Right renal pelvis (tissue), 4 donors: ENCODE data around the gene C3orf70. TPM values are rescaled to one million over a fixed set of nuclear protein-coding genes. Genes with fewer than 3 reads are reported as not detected.
A peak's percentile ranks its signal among the peaks of the same experiment; 100 is the strongest.

Experiments
- DNase-seq, 4 donors: peaks; one replicate each; pipeline ENCODE4 v3.0.0-alpha.2; 2013; ENCODE audit warnings: low read depth in 4 of 4, low spot score in 3 of 4, missing footprints in 1 of 4
- polyA plus RNA-seq, 4 donors: library from polyadenylated mRNA; unstranded; fragments of 120-200 nt; gene quantifications; one replicate each; pipeline ENCODE4 v1.2.1, GENCODE V29; 2013; ENCODE audit not compliant: insufficient read length in 4 of 4

The C3orf70 gene
- 1 to 10 TPM; 7.2 to 9.4 (median 8.9) TPM for polyA plus RNA-seq

GRCh38 chr3:185152410-185153170 lies at the start of gene C3orf70:
Gene C3orf70 (minus strand): TSS chr3:185153060. CDS start chr3:185152823, 237 bp downstream.
- peak in 2 of 4 donors; percentile 41 to 43 for DNase-seq

- DNase-seq: no peak
These were observed 47.8 kb upstream of the C3orf70 start for GRCh38 chr3:185200639-185201038.

- DNase-seq: no peak
These were observed 46.8 kb upstream of the C3orf70 start for GRCh38 chr3:185199671-185200070.

GRCh38 chr3:185199206-185199605 lies 46.3 kb upstream of the C3orf70 start:
- no peak for DNase-seq

- no peak for DNase-seq
These were observed 44.2 kb upstream of the C3orf70 start for GRCh38 chr3:185197068-185197467.

GRCh38 chr3:185195652-185196051 lies 42.8 kb upstream of the C3orf70 start:
- no peak for DNase-seq

- no peak for DNase-seq
These were observed 36.0 kb upstream of the C3orf70 start for GRCh38 chr3:185188816-185189215.

GRCh38 chr3:185187391-185187790 lies 34.5 kb upstream of the C3orf70 start:
- no peak for DNase-seq

GRCh38 chr3:185176750-185177359 lies 24.0 kb upstream of the C3orf70 start:
- DNase-seq: peak in 3 of 4 donors; percentile 31 to 41 (median 32)

GRCh38 chr3:185175370-185175987 lies 22.6 kb upstream of the C3orf70 start:
- peak in 1 of 4 donors; percentile 26 for DNase-seq

GRCh38 chr3:185172086-185173049 lies 19.5 kb upstream of the C3orf70 start:
- no peak for DNase-seq

GRCh38 chr3:185164428-185165217 lies 11.8 kb upstream of the C3orf70 start:
- DNase-seq: no peak

GRCh38 chr3:185162634-185163033 lies 9.8 kb upstream of the C3orf70 start:
- DNase-seq: no peak

GRCh38 chr3:185161761-185162160 lies 8.9 kb upstream of the C3orf70 start:
- DNase-seq: no peak

- DNase-seq: no peak
These were observed 4.5 kb upstream of the C3orf70 start for GRCh38 chr3:185157347-185157746.

- no peak for DNase-seq
These were observed 2.8 kb upstream of the C3orf70 start for GRCh38 chr3:185155678-185156077.

- no peak for DNase-seq
These were observed 1.2 kb upstream of the C3orf70 start for GRCh38 chr3:185153861-185154629.

GRCh38 chr3:185153171-185153771 lies 411 bp upstream of the C3orf70 start:
- peak in 1 of 4 donors; percentile 22 for DNase-seq
